OCI-LY7 (cell line): ENCODE data around the gene RABEP1. TPM values are rescaled to one million over a fixed set of nuclear protein-coding genes. Genes with fewer than 3 reads are reported as not detected.

Experiments used
- total RNA-seq, 2 experiments: library from RNA; depleted of rRNA in 1 of 2; stranded (reverse); fragments of >200 nt in 1 of 2; shearing (Covaris generic) in 1 of 2; gene quantifications; 2 replicates each; pipeline ENCODE4 v1.2.3, GENCODE V29; 2014 to 2022

The RABEP1 gene
- total RNA-seq, 2 experiments from 2014 or later, result 58.6 to 60.8 TPM

Other genes starting within 250 kb of the RABEP1 start
- gene SLC52A1, start 246.9 kb upstream of the RABEP1 start, total RNA-seq (2014; rRNA removed; shearing (Covaris generic)), result not detected in 2 replicates
- gene SLC52A1, start 246.9 kb upstream of the RABEP1 start, total RNA-seq (2022), result not detected in 2 replicates
- 0.98 and 1.8 TPM in 2 replicates for gene ZFP3, start 203.8 kb upstream of the RABEP1 start, total RNA-seq (2014; rRNA removed; shearing (Covaris generic))
- 0.34 and 0.65 TPM in 2 replicates for gene ZFP3, start 203.8 kb upstream of the RABEP1 start, total RNA-seq (2022)
- gene ZNF232, start 170.4 kb upstream of the RABEP1 start, total RNA-seq (2014; rRNA removed; shearing (Covaris generic)), result 28.3 and 32.0 TPM in 2 replicates
- 20.8 and 21.3 TPM in 2 replicates for gene ZNF232, start 170.4 kb upstream of the RABEP1 start, total RNA-seq (2022)
- 0.03 TPM in 1 of 2 replicates, not detected in the other for gene USP6, start 166.3 kb upstream of the RABEP1 start, total RNA-seq (2014; rRNA removed; shearing (Covaris generic))
- 0.06 and 0.11 TPM in 2 replicates for gene USP6, start 166.3 kb upstream of the RABEP1 start, total RNA-seq (2022)
- 42.5 and 43.4 TPM in 2 replicates for gene ZNF594, start 90.4 kb upstream of the RABEP1 start, total RNA-seq (2014; rRNA removed; shearing (Covaris generic))
- gene ZNF594, start 90.4 kb upstream of the RABEP1 start, total RNA-seq (2022), result 32.1 and 35.2 TPM in 2 replicates
- 0.88 and 3.0 TPM in 2 replicates for gene SCIMP, start 47.4 kb upstream of the RABEP1 start, total RNA-seq (2014; rRNA removed; shearing (Covaris generic))
- 0.27 and 0.72 TPM in 2 replicates for gene SCIMP, start 47.4 kb upstream of the RABEP1 start, total RNA-seq (2022)
- 214 and 238 TPM in 2 replicates for gene NUP88, start 137.4 kb downstream of the RABEP1 start, total RNA-seq (2014; rRNA removed; shearing (Covaris generic))
- 262 and 267 TPM in 2 replicates for gene NUP88, start 137.4 kb downstream of the RABEP1 start, total RNA-seq (2022)
- 86.3 and 99.6 TPM in 2 replicates for gene RPAIN, start 137.9 kb downstream of the RABEP1 start, total RNA-seq (2014; rRNA removed; shearing (Covaris generic))
- 88.9 and 108 TPM in 2 replicates for gene RPAIN, start 137.9 kb downstream of the RABEP1 start, total RNA-seq (2022)
- 257 and 260 TPM in 2 replicates for gene C1QBP, start 156.9 kb downstream of the RABEP1 start, total RNA-seq (2014; rRNA removed; shearing (Covaris generic))
- 264 and 322 TPM in 2 replicates for gene C1QBP, start 156.9 kb downstream of the RABEP1 start, total RNA-seq (2022)
- gene DHX33, start 186.7 kb downstream of the RABEP1 start, total RNA-seq (2014; rRNA removed; shearing (Covaris generic)), result 19.1 and 24.0 TPM in 2 replicates
- gene DHX33, start 186.7 kb downstream of the RABEP1 start, total RNA-seq (2022), result 35.2 and 38.4 TPM in 2 replicates
- gene DERL2, start 203.9 kb downstream of the RABEP1 start, total RNA-seq (2014; rRNA removed; shearing (Covaris generic)), result 25.8 and 28.1 TPM in 2 replicates
- 56.3 and 56.9 TPM in 2 replicates for gene DERL2, start 203.9 kb downstream of the RABEP1 start, total RNA-seq (2022)
- gene MIS12, start 204.3 kb downstream of the RABEP1 start, total RNA-seq (2014; rRNA removed; shearing (Covaris generic)), result 21.0 and 26.4 TPM in 2 replicates
- gene MIS12, start 204.3 kb downstream of the RABEP1 start, total RNA-seq (2022), result 35.0 and 36.3 TPM in 2 replicates